Stomach (tissue), 9 donors: ENCODE data around the gene OR4D2. TPM values are rescaled to one million over a fixed set of nuclear protein-coding genes. Genes with fewer than 3 reads are reported as not detected.

Experiments
- DNase-seq, 2 donors: peaks; one replicate each; pipeline versions ENCODE4 v3.0.0 to v3.0.0-alpha.2; 2013 to 2019
- H3K27ac ChIP-seq, 5 donors: fragments of 200-600 bp in 4 of 5; sonication (generic) in 4 of 5; one replicate each; pipeline ENCODE4 v1.5.1; 2013 to 2019; ENCODE audit warnings: mild to moderate bottlenecking in 1 of 5, moderate library complexity in 1 of 5
- H3K27me3 ChIP-seq, 3 donors: fragments of 200-600 bp; sonication (generic); one replicate each; pipeline ENCODE4 v1.5.1; 2017 to 2019; ENCODE audit warnings: mixed run types in 1 of 3
- H3K36me3 ChIP-seq, 4 donors: fragments of 200-600 bp; sonication (generic); 1 replicate in 3 of 4; 2 replicates in 1 of 4; pipeline ENCODE4 v1.5.1; 2016 to 2019
- H3K4me1 ChIP-seq, 4 donors: fragments of 200-600 bp; sonication (generic); one replicate each; pipeline ENCODE4 v1.5.1; 2016 to 2019
- H3K4me3 ChIP-seq, 4 donors: fragments of 200-600 bp; sonication (generic) in 3 of 4; one replicate each; pipeline ENCODE4 v1.5.1; 2016 to 2019; ENCODE audit warnings: mild to moderate bottlenecking in 1 of 4
- H3K9me3 ChIP-seq, 4 donors: fragments of 200-600 bp; sonication (generic); one replicate each; pipeline ENCODE4 v1.5.1; 2016 to 2019
- EP300 ChIP-seq: sonication (generic); formaldehyde crosslinking; IDR thresholded peaks from one replicate; pipeline ENCODE4 v1.6.1; 2017; ENCODE audit warnings: antibody characterized with exemption
- POLR2A ChIP-seq, 4 donors: fragments of 450-650 bp; IDR thresholded peaks; one replicate each; pipeline ENCODE4 v1.6.1; 2016; ENCODE audit warnings: antibody characterized with exemption in 4 of 4, control low read depth in 2 of 4, mild to moderate bottlenecking in 1 of 4, moderate library complexity in 1 of 4
- POLR2AphosphoS5 ChIP-seq, 3 donors: sonication (generic); formaldehyde crosslinking; IDR thresholded peaks; one replicate each; pipeline ENCODE4 v1.6.1; 2016; ENCODE audit warnings: antibody characterized with exemption in 3 of 3
- WGBS, 5 donors: extraction: QIAGEN DNeasy Blood & Tissue Kit in 3 of 5; methylation state at CpG; one replicate each; pipeline versions ENCODE4 v1.1.5 to v1.1.7; 2013 to 2018; 5-methylcytosine and 5-hydroxymethylcytosine counted together
- intact Hi-C: fragments of 100-400 bp; cut with DNase I; formaldehyde crosslinking; loops from one replicate; pipeline ENCODE4 v1.15.1; 2023; ENCODE audit warnings: low total_unique reads
- polyA plus RNA-seq, 3 donors: library from polyadenylated mRNA; stranded (reverse); fragments of 200-250 nt; gene quantifications; one replicate each; pipeline ENCODE4 v1.2.3, GENCODE V29; 2013
- total RNA-seq, 5 donors: library from RNA; depleted of rRNA; stranded (reverse); fragments of >200 nt; gene quantifications; one replicate each; pipeline versions ENCODE4 v1.1.0 to v1.2.3, GENCODE V29; 2014 to 2016
- TF ChIP-seq, protein P1 (sequence below), 7 experiments: fragments of 450-650 bp in 4 of 7; fragments of 200-600 bp in 3 of 7; sonication (generic) in 3 of 7; IDR thresholded peaks; one replicate each; pipeline ENCODE4 v1.5.1; 2016 to 2019; ENCODE audit warnings: antibody characterized with exemption in 7 of 7, control low read depth in 2 of 7, mild to moderate bottlenecking in 1 of 7
- donor health status: healthy with polysubstance abuse.
- donor health status: Bipolar disorder and iron deficiency.
- donor health status: healthy.

OR4D2 gene
- total and polyA plus RNA-seq, 8 donors = not detected

DNA sequence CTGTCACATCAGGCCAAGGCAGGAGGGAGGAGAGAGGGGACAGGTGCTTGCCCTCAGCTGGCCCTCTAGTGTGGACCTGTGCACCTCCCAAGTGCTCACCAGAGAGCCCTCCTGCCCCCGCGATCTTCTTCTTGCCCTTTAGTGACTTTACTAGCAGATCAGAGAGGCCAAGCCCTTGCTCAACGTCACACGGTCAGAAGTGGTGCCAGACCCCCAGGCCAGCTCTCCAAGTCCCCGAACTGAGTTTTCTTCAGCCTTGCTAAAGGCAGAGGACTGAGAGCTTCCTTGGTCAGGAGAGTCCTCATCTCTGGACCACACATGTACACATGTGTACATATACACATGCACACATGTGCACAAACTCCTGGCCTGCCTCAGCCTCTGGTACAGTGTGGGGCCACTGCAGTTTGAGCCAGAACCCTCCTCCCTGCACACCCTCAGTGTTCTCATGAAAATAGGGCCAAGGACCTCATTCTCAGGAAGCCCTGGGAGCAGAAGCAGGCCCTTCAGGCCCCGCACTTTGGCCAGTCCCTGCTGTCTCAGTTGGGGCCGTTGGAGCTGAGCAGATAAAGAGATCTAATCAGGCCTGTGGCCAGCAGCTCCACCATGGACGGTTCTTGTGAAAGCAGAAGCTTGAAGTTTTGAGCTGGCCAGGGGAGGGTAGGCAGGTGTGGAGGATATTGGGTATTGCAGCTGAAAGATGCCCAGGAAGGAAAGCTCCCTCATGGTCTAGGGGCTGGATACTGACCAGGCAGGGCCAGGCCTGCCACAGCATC is 18.4 kb downstream of the OR4D2 start:
- Histone ChIP-seq H3K4me1 (no peaks in the 10 kb centered on the region), H3K27ac (no peak overlapping the region), H3K27me3 (peaks cover 0 to 42% (median 0%) of the 10 kb centered on the region in 3 donors), H3K36me3 (no peaks in the 10 kb centered on the region), H3K4me3 (no peak overlapping the region), H3K9me3 (no peaks in the 10 kb centered on the region)
- no peak for DNase-seq
- 65 to 76% (median 70%) methylated on average over 8 of the region's 8 CpGs for WGBS, 5 donors
- TF ChIP-seq POLR2A (IDR thresholded peaks at IDR 0.05) = no peak
- no peak for TF ChIP-seq POLR2AphosphoS5 (IDR thresholded peaks at IDR 0.05)
- TF ChIP-seq, protein P1, sequence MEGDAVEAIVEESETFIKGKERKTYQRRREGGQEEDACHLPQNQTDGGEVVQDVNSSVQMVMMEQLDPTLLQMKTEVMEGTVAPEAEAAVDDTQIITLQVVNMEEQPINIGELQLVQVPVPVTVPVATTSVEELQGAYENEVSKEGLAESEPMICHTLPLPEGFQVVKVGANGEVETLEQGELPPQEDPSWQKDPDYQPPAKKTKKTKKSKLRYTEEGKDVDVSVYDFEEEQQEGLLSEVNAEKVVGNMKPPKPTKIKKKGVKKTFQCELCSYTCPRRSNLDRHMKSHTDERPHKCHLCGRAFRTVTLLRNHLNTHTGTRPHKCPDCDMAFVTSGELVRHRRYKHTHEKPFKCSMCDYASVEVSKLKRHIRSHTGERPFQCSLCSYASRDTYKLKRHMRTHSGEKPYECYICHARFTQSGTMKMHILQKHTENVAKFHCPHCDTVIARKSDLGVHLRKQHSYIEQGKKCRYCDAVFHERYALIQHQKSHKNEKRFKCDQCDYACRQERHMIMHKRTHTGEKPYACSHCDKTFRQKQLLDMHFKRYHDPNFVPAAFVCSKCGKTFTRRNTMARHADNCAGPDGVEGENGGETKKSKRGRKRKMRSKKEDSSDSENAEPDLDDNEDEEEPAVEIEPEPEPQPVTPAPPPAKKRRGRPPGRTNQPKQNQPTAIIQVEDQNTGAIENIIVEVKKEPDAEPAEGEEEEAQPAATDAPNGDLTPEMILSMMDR (IDR thresholded peaks at IDR 0.05) = no peak
- no peak for TF ChIP-seq EP300
- intact Hi-C loops = no loop called here

DNA sequence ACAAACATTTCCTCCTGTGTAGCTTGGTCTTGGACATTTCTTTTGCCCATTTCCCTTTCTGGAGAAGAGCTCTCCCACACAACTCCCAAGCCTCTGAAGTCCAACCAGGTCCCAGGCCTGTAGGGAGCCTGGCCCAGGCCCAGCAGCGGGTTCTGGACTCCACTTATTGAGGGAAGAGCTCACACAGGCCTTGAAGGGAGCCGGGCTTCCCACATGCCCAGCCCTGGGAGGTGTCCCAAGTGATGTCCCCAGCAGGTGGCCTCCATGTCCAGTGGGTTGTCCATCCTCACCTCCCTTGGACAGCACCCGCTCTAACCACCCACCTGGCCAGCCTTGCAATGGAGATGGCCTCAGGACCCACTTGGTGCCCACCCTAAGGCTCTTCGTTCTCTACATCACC is 19.8 kb downstream of the OR4D2 start:
- intact Hi-C loops = no loop called here

DNA sequence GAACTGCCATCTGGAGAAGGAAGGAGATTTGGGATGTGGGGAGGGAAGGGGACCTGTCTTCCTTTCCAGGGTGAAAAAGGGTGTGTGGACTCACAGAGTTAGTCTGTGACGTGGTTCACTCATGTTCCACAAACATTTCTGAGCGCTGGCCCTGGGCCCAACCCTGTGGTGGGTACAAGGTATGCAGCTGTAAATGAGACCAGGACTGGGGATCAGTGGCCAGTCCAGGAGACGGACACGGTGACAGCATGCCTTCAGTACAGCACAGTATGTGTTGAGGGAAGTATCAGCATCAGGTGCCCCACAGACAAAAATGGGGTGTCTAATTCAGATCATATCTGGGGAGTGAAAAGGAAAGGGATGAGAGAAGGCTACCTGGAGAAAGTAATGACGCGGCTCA is 20.3 kb downstream of the OR4D2 start:
- Histone ChIP-seq H3K36me3 (no peaks in the 10 kb centered on the region), H3K9me3 (no peaks in the 10 kb centered on the region), H3K4me3 (no peak overlapping the region), H3K4me1 (no peaks in the 10 kb centered on the region), H3K27me3 (peaks cover 0 to 59% (median 0%) of the 10 kb centered on the region in 3 donors), H3K27ac (no peak overlapping the region)
- WGBS, 5 donors = 81 to 95% (median 85%) methylated on average over 6 of the region's 6 CpGs
- no peak for DNase-seq
- TF ChIP-seq, protein P1 (IDR thresholded peaks at IDR 0.05) = no peak
- no peak for TF ChIP-seq POLR2A (IDR thresholded peaks at IDR 0.05)
- no peak for TF ChIP-seq POLR2AphosphoS5 (IDR thresholded peaks at IDR 0.05)
- TF ChIP-seq EP300 = no peak
- intact Hi-C loops = no loop called here

More for the DNA sequence above, 19.8 kb downstream of the OR4D2 start:
- H3K9me3 ChIP-seq = no peaks in the 10 kb centered on the region
- no peak overlapping the region for H3K27ac ChIP-seq
- TF ChIP-seq, protein P1 (IDR thresholded peaks at IDR 0.05) = no peak
- TF ChIP-seq POLR2A (IDR thresholded peaks at IDR 0.05) (no peak), EP300 (no peak), POLR2AphosphoS5 (IDR thresholded peaks at IDR 0.05) (no peak)
- H3K27me3 ChIP-seq = peaks cover 0 to 56% (median 0%) of the 10 kb centered on the region in 3 donors
- 77 to 88% (median 84%) methylated on average over 3 to 4 of the region's 4 CpGs for WGBS, 5 donors
- no peaks in the 10 kb centered on the region for H3K36me3 ChIP-seq
- H3K4me1 ChIP-seq = no peaks in the 10 kb centered on the region
- H3K4me3 ChIP-seq = no peak overlapping the region
- DNase-seq = no peak

DNA sequence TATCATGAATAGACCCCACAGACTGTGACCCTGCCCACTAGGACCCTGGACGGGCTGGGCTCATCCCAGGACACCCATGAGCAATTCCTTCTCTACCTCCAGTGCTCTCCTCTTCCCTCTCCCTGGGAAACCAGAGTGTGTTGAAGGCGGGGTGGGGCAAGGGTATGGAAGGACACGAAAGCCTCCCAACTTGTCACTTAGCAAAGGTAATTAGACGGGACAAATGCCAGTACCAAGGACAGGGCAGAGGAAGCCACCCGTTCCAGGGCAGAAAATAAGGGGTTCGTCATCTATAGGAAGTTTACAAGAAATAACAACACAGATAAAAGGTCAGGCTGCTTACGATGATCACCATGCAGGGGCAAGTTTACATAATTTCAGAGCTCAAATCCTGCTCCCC is 20.9 kb downstream of the OR4D2 start:
- no peak for DNase-seq
- Histone ChIP-seq H3K27me3 (peaks cover 0 to 66% (median 0%) of the 10 kb centered on the region in 3 donors), H3K36me3 (no peaks in the 10 kb centered on the region), H3K4me3 (no peak overlapping the region), H3K9me3 (no peaks in the 10 kb centered on the region), H3K4me1 (no peaks in the 10 kb centered on the region), H3K27ac (no peak overlapping the region)
- no peak for TF ChIP-seq POLR2AphosphoS5 (IDR thresholded peaks at IDR 0.05)
- TF ChIP-seq, protein P1 (IDR thresholded peaks at IDR 0.05) = no peak
- TF ChIP-seq EP300 = no peak
- TF ChIP-seq POLR2A (IDR thresholded peaks at IDR 0.05) = no peak
- WGBS, 5 donors = 37 to 51% (median 40%) methylated on average over 7 of the region's 7 CpGs
- intact Hi-C loops = no loop called here
